Spinal cord (tissue), 10 donors: ENCODE data around the gene GDPD4. TPM values are rescaled to one million over a fixed set of nuclear protein-coding genes. Genes with fewer than 3 reads are reported as not detected.
A peak's percentile ranks its signal among the peaks of the same experiment; 100 is the strongest.

Source experiments
- DNase-seq, 6 donors: peaks; one replicate each; pipeline versions ENCODE4 v3.0.0 to v3.0.0-alpha.2; 2013 to 2015; ENCODE audit warnings: low spot score in 6 of 6, low read depth in 4 of 6
- H3K27ac ChIP-seq: one replicate; pipeline ENCODE4 v1.5.1; 2013; ENCODE audit warnings: low read depth, low read length, control low read depth
- H3K27me3 ChIP-seq: one replicate; pipeline ENCODE4 v1.6.1; 2013; ENCODE audit warnings: low read length; ENCODE audit not compliant: control insufficient read depth, insufficient read depth
- H3K36me3 ChIP-seq: one replicate; pipeline ENCODE4 v1.6.1; 2013; ENCODE audit warnings: low read length; ENCODE audit not compliant: control insufficient read depth, insufficient read depth
- H3K4me1 ChIP-seq: one replicate; pipeline ENCODE4 v1.6.1; 2013; ENCODE audit warnings: low read length; ENCODE audit not compliant: control insufficient read depth, insufficient read depth
- H3K4me3 ChIP-seq: one replicate; pipeline ENCODE4 v1.5.1; 2013; ENCODE audit warnings: low read depth, low read length, control low read depth
- H3K9me3 ChIP-seq: one replicate; pipeline ENCODE4 v1.6.1; 2013; ENCODE audit warnings: low read length; ENCODE audit not compliant: control insufficient read depth, insufficient read depth
- WGBS: methylation state at CpG from one replicate; pipeline ENCODE4 v1.1.5; 2013; ENCODE audit warnings: missing lambda C conversion rate; ENCODE audit not compliant: insufficient coverage; 5-methylcytosine and 5-hydroxymethylcytosine counted together
- polyA plus RNA-seq, 2 donors: library from polyadenylated mRNA; unstranded; fragments of 120-200 nt; gene quantifications; one replicate each; pipeline ENCODE4 v1.2.1, GENCODE V29; 2013; ENCODE audit not compliant: insufficient read length in 2 of 2
- total RNA-seq, 2 donors: library from RNA; depleted of rRNA in 1 of 2; stranded (reverse); fragments of 120-200 nt in 1 of 2; fragments of >200 nt in 1 of 2; gene quantifications; one replicate each; pipeline versions ENCODE4 v1.2.3 to v1.2.4, GENCODE V29; 2013 to 2014
- donor health status: healthy.

The GDPD4 gene
- total and polyA plus RNA-seq, 4 donors, result 0.44 TPM; not detected in 3

- no peak for DNase-seq
- H3K4me3 ChIP-seq, result no peak overlapping the region
- peaks cover 1% of the 10 kb centered on the region for H3K9me3 ChIP-seq
- H3K4me1 ChIP-seq, result no peaks in the 10 kb centered on the region
- WGBS, result 88% methylated on average over 3 of the region's 3 CpGs
- no peak overlapping the region for H3K27ac ChIP-seq
- no peaks in the 10 kb centered on the region for H3K27me3 ChIP-seq
- no peaks in the 10 kb centered on the region for H3K36me3 ChIP-seq
Measured at GRCh38 chr11:77252555-77253270, 48.8 kb downstream of the GDPD4 start.

DNA sequence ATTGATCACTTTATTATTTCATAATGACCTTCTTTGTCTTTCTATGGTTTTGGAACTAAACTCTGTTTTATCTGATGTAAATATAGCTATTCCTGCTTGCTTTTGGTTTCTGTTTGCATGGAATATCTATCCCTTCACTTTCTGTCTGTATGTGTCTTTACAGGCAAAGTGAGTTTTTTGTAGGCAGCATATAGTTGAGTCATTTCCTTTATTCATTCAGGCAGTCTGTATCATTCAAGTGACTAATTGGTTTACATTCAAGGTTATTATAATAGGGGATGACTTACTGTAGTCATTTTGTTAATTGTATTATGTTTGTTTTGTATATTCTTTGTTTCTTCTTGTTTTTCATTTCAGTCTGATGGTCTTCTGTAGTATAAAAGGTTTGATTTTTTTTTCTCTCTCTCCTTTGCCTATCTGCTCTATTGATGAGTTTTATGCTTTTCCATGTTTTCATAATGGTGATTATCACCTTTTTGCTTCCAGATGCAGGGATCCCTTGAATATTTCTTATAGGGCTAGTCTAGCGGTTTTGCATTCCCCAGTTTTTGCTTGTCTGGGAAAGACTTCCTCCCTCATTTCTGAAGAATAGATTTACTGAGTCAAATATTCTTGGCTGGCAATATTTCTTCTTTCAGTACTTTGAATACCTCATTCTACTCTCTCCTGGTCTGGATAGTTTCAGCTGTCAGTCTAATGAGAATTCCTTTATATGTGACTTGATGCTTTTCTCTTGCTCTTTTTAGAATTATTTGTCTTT is 50.4 kb downstream of the GDPD4 start:
- DNase-seq, result no peak
- Histone ChIP-seq H3K27me3 (no peaks in the 10 kb centered on the region), H3K27ac (no peak overlapping the region), H3K4me3 (no peak overlapping the region), H3K36me3 (no peaks in the 10 kb centered on the region), H3K9me3 (peaks cover 1% of the 10 kb centered on the region), H3K4me1 (no peaks in the 10 kb centered on the region)
- WGBS, result no CpG with 5 or more reads among the region's 1 CpG

GRCh38 chr11:77249427-77249826 is 52.1 kb downstream of the GDPD4 start:
- H3K9me3 ChIP-seq, result peaks cover 1% of the 10 kb centered on the region

GRCh38 chr11:77244277-77245027 is 57.0 kb downstream of the GDPD4 start:
- Histone ChIP-seq H3K27ac (no peak overlapping the region), H3K9me3 (no peaks in the 10 kb centered on the region), H3K36me3 (no peaks in the 10 kb centered on the region), H3K27me3 (no peaks in the 10 kb centered on the region), H3K4me1 (no peaks in the 10 kb centered on the region), H3K4me3 (no peak overlapping the region)
- WGBS, result 100% methylated on average over 4 of the region's 7 CpGs
- DNase-seq, result peak in 2 of 6 donors; percentile 2 to 7

More at GRCh38 chr11:77249427-77249826, 52.1 kb downstream of the GDPD4 start:
- Histone ChIP-seq H3K4me3 (no peak overlapping the region), H3K27ac (no peak overlapping the region), H3K36me3 (no peaks in the 10 kb centered on the region), H3K27me3 (no peaks in the 10 kb centered on the region), H3K4me1 (no peaks in the 10 kb centered on the region)
- DNase-seq, result no peak
- no CpG with 5 or more reads among the region's 3 CpGs for WGBS

DNA sequence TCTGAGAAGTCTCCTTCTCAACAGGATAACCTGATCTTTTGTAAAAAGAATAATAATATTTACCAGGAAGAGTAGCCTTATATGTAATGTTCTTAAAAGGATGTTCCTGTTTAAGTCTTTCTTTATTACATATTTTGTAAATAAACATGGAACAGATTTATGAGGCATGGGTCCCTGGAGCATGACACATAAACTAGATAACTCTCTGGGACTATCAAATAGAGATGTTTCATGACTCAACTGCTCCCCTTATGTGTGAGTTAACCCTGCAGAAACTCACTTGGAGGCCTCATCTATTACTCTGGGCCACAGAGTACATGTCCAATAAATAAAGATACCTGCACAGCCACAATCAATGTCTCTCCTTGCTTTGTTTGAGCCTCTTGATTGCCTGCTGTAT is 64.6 kb downstream of the GDPD4 start:
- no peak overlapping the region for H3K4me3 ChIP-seq
- H3K9me3 ChIP-seq, result no peaks in the 10 kb centered on the region
- H3K4me1 ChIP-seq, result no peaks in the 10 kb centered on the region
- H3K36me3 ChIP-seq, result no peaks in the 10 kb centered on the region
- no peak for DNase-seq
- no peaks in the 10 kb centered on the region for H3K27me3 ChIP-seq
- H3K27ac ChIP-seq, result no peak overlapping the region

GRCh38 chr11:77233011-77233410 is 68.5 kb downstream of the GDPD4 start:
- no peaks in the 10 kb centered on the region for H3K4me1 ChIP-seq
- H3K4me3 ChIP-seq, result no peak overlapping the region
- no peak overlapping the region for H3K27ac ChIP-seq
- no peaks in the 10 kb centered on the region for H3K9me3 ChIP-seq
- WGBS, result 80% methylated on average over 1 of the region's 3 CpGs
- no peak for DNase-seq
- no peaks in the 10 kb centered on the region for H3K36me3 ChIP-seq
- H3K27me3 ChIP-seq, result no peaks in the 10 kb centered on the region

GRCh38 chr11:77232242-77232641 is 69.2 kb downstream of the GDPD4 start:
- no peak for DNase-seq
- WGBS, result 76% methylated on average over 3 of the region's 4 CpGs
- Histone ChIP-seq H3K9me3 (no peaks in the 10 kb centered on the region), H3K27me3 (no peaks in the 10 kb centered on the region), H3K36me3 (no peaks in the 10 kb centered on the region), H3K27ac (no peak overlapping the region), H3K4me1 (no peaks in the 10 kb centered on the region), H3K4me3 (no peak overlapping the region)

GRCh38 chr11:77231800-77232199 is 69.7 kb downstream of the GDPD4 start:
- 90% methylated on average over 1 of the region's 1 CpG for whole genome bisulfite sequencing
- Histone ChIP-seq H3K27me3 (no peaks in the 10 kb centered on the region), H3K4me3 (no peak overlapping the region)

DNA sequence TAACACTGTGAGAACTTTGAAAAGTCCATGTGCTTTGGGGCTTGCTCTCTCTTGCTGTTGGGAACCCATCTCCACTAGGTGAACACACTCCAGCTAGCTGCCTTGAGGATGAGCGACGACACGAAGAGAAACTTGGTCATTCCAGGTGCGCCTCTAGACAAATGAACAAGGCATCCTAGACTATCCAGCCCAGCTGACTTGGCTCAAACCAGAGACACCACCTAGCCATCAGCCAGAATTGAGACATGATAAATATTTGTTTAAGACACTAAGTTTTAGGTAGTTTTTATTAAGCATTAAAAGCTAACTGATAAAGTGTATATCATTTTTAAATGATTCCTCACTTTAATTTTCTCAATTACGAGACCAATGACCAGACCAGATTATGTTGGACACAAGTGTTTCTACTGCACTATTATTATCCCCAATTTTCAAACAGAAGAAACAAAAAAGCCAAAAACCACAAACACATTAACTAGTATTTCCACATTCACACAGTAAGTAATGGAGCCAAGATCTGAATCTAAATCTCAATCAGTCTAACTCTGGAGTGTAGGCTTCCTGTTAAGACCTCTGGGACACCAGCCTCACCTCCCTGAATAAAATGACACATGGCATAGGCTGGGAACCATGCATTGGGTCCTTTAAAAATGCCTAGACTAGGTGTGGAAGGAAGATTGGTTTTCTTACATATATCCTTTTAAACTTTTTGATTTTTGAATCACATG is 70.4 kb downstream of the GDPD4 start:
- Histone ChIP-seq H3K27me3 (no peaks in the 10 kb centered on the region), H3K27ac (no peak overlapping the region), H3K4me1 (no peaks in the 10 kb centered on the region), H3K36me3 (no peaks in the 10 kb centered on the region), H3K9me3 (no peaks in the 10 kb centered on the region), H3K4me3 (no peak overlapping the region)
- WGBS, result no CpG with 5 or more reads among the region's 5 CpGs
- DNase-seq, result no peak

More at GRCh38 chr11:77231800-77232199, 69.7 kb downstream of the GDPD4 start:
- H3K36me3 ChIP-seq, result no peaks in the 10 kb centered on the region
- no peak for DNase-seq
- H3K9me3 ChIP-seq, result no peaks in the 10 kb centered on the region
- H3K4me1 ChIP-seq, result no peaks in the 10 kb centered on the region
- no peak overlapping the region for H3K27ac ChIP-seq
